Raji (cell line): ENCODE results near the gene FALEC.

Experiments
- POLR2A ChIP-seq: IDR thresholded peaks from 2 replicates; pipeline ENCODE4 v1.6.1; 2011; ENCODE audit warnings: low read depth, low read length, control low read depth; ENCODE audit not compliant: insufficient read depth

The FALEC gene

GRCh38 chr1:150530491-150531159 is 15.1 kb downstream of the FALEC start:
- TF ChIP-seq POLR2A = no peak

DNA sequence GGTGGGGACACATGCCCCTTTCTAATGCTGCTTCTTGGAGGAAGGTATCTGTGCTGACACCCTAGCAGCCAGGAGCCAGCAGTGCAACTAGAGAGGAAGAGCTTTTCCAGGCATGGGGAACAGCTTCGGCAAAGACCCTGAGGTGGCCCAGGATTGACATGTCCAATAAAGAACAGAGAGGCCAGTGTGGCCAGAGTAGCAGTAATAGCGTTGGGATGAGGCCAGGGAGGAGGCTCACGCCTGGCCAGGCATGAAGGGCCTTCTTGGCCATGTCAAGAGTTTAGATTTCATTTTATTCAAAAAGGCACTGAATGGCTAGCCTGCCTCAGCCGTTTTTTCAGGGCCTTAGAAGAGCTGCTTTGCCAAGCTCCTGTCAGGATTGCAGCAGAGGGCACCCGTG is 17.3 kb downstream of the FALEC start:
- TF ChIP-seq POLR2A = no peak

- no peak for TF ChIP-seq POLR2A
Measured at GRCh38 chr1:150534002-150534401, 18.4 kb downstream of the FALEC start.

- TF ChIP-seq POLR2A = no peak
Measured at GRCh38 chr1:150535511-150536287, 20.1 kb downstream of the FALEC start.

GRCh38 chr1:150536836-150537731 is 21.5 kb downstream of the FALEC start:
- TF ChIP-seq POLR2A = no peak

- TF ChIP-seq POLR2A = no peak
Measured at GRCh38 chr1:150537732-150538684, 22.5 kb downstream of the FALEC start.

- no peak for TF ChIP-seq POLR2A
Measured at GRCh38 chr1:150543500-150544143, 28.1 kb downstream of the FALEC start.

DNA sequence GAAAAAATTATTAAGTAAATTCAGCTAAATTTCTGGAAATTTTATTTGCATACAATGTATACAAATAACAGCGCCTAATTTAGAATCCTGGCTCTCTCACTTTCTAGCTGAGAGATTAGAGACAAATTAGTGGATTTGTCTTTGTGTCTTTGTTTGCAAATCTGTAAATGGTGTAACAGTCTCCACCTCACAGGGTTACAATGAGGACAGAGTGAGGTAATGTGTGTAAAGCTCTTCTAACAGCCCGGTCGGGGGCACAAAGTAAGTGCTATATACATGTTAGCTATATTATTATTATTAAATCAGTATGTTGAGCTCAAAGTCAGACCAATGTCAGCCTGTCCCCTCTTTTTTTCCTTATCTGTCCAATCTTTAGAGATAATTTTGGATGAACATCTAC is 28.7 kb downstream of the FALEC start:
- TF ChIP-seq POLR2A = no peak

DNA sequence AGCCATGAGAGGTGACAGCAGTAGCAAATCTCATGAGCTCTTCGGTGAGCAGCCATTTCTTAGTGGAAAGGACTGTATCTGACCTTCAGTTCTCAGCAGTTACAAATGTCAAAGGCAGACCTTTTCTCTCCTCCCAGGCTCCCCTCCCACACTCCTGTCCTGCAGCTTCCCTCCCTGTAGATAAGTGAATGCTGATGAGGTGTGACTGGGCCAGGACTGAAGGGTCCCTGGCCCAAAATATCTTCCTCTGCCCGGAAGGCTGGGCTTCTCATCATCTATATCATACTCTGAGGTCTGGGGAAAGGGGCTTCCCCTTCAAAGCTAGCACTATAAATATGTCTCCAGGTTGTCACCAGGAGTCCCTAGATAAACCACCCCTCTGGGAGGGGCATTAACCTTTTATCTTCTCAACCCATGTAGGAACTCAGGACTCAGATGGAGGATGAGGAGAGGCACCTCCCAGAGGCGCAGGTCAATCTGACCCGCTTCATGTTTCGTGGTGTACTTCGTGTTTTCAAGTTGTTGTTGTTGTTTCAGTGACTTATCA is 30.0 kb downstream of the FALEC start:
- no peak for TF ChIP-seq POLR2A

DNA sequence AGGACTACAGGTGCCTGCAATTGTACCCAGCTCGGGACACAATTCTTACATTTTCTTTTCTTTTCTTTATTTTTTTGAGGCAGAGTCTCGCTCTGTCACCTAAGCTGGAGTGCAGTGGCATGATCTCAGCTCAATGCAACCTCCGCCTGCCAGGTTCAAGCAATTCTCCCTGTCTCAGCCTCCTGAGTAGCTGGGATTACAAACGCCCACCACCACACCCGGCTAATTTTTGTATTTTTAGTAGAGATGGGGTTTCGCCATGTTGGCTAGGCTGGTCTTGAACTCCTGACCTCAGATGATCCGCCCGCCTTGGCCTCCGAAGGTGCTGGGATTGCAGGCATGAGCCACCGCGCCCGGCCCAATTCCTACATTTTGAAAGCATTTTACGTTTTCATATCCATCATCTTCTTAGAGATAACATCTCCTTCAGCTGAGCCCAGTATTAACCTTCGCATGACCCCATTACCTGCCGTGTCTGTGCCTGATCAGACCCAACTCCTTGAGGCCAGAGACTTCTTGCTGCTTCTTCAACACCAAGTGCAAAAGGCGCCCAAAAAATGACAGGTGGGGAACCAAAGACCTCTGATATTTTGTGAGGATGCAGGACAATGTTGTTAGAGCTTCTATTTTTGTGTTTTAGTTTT is 30.9 kb downstream of the FALEC start:
- TF ChIP-seq POLR2A = no peak

DNA sequence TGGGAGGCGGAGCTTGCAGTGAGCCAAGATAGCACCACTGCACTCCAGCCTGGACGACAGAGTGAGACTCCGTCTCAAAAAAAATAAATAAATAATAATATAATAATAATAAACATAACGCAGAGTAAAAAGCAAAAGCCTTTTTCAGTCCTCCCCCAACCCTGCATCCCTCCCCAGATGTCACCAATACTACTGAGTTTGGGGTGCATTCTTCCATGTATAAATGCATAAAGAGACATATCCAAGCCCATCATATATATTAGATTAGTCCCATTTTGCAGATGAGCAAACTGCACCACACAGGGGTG is 32.7 kb downstream of the FALEC start:
- no peak for TF ChIP-seq POLR2A

DNA sequence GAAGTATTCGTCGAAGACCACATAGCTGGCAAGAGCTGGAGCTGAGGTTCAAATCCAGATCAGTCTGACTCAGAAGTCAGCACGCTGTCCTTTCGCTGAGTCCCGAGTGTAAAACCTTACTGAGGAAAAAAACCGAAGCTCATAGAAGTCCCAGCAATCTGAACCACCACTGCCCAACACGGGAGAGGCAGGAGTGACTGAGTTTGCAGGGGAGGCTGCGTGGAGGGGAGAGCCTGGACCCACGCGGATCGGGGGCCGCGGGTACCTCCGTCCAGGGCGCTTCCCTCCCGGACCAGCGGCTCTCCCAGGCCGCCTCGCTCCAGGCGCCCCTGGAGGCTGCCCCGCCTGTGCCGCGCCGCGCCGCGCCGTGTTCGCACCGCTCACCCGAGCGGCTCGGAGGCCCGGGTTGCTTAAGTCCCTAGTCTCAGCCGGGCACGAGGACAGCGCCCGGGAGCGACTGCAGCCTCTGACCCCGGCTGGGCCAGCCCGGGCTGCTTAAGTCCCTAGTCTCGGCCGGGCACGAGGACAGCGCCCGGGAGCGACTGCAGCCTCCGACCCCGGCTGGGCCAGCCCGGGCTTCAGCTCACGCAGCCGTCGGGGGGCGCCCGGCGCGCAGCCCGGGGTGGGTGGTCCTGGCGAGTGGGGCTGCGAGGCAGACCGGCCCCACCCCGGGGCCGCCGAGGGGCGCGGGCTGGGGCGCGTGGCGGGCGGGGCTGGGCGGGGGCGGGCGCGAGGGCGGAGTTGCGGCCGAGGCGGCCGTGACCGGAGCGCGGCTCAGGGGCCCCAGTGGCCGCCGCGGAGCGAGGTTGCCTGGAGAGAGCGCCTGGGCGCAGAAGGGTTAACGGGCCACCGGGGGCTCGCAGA is 33.3 kb downstream of the FALEC start, which contains the start of gene ADAMTSL4:
Gene ADAMTSL4, plus strand, starts transcription at position 777 of the 864 bp plus-strand sequence. CDS start 2,881 bp downstream, outside the sequence.
- TF ChIP-seq POLR2A = no peak

- TF ChIP-seq POLR2A = no peak
Measured at GRCh38 chr1:150549496-150550221, 34.1 kb downstream of the FALEC start.
